NT2/D1 (cell line): ENCODE measurements around the gene CPE.

Source experiments
- SUZ12 ChIP-seq: IDR thresholded peaks from 2 replicates; pipeline ENCODE4 v1.6.1; 2011; ENCODE audit not compliant: insufficient read length, insufficient read depth; ENCODE audit errors: extremely low read depth
- YY1 ChIP-seq: IDR thresholded peaks from 2 replicates; pipeline ENCODE4 v1.6.1; 2011; ENCODE audit not compliant: insufficient read length, insufficient read depth
- ZNF274 ChIP-seq: IDR thresholded peaks from 2 replicates; pipeline ENCODE4 v1.6.1; 2011; ENCODE audit warnings: mild to moderate bottlenecking, low read depth, low read length

GRCh38 chr4:165507381-165507780 is 128.6 kb downstream of the CPE start:
- no peak for TF ChIP-seq YY1
- no peak for TF ChIP-seq ZNF274
- TF ChIP-seq SUZ12: no peak
